ENCODE data around the gene TRUB1.

Gene TRUB1

DNA sequence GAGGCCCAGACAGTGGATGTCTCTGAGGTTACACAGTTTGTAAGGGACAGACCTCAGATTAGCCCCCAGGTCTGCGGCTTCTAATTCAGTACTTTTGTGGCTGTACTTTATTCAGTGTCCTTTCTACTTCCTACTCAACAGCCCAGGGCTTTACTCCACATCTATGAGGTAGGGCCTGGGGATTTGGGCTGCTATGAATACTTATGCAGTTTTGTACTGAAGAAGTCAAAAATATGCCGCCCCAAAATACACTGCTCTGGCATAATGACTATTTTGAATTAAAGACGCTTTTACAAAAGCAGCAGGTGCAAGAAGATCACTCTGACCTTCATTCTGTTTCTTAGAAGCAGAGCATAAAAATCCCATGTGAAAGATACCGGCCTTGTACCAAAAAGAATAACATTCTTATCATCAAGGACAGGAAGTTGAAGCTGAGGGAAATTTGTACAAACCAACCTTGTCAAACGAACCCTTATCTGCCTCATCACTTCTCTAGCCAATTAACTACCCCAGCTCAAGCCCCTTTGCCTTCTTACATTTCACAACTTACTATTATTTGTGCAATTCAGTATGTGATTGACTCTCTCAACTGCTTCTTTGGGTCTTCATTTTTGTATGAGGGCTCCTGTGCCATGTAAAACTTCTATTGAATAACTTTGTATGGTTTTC is 26.1 kb upstream of the TRUB1 start:
- no peak overlapping the region for H3K9ac ChIP-seq (ENCODE audit: low read length)
- no peaks in the 10 kb centered on the region for H3K36me3 ChIP-seq (ENCODE audit: control insufficient read depth, insufficient read depth, low read length)
- H3K27ac ChIP-seq (ENCODE audit: low read depth, low read length), result no peak overlapping the region
- H3K4me1 ChIP-seq (ENCODE audit: control insufficient read depth, insufficient read depth, low read length), result no peaks in the 10 kb centered on the region
- no peak overlapping the region for H3K4me3 ChIP-seq (ENCODE audit: low read length)
- H3K27me3 ChIP-seq (ENCODE audit: control insufficient read depth, insufficient read depth, low read length), result no peaks in the 10 kb centered on the region

DNA sequence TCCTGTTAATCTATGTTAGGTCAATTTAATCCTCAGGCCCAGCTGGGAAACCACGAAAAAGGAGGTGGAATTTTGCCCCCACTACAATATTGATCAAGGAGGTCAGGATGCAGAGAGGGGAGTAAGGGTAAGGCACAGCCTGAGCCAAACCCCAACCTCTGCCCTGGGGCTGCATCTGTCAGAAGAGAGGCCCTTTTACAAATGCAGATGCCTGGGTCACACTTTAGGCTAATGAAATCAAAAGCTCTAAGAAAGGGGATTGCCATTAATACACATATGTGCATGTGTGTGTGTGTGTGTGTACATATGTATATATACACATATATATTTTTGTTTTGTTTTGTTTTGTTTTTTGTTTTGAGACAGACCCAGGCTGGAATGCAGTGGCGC is 25.5 kb upstream of the TRUB1 start:
- H3K27me3 ChIP-seq (ENCODE audit: control insufficient read depth, insufficient read depth, low read length), result no peaks in the 10 kb centered on the region
- H3K36me3 ChIP-seq (ENCODE audit: control insufficient read depth, insufficient read depth, low read length), result no peaks in the 10 kb centered on the region
- H3K27ac ChIP-seq (ENCODE audit: low read depth, low read length), result no peak overlapping the region
- no peak overlapping the region for H3K4me3 ChIP-seq (ENCODE audit: low read length)
- no peak overlapping the region for H3K9ac ChIP-seq (ENCODE audit: low read length)
- no peaks in the 10 kb centered on the region for H3K4me1 ChIP-seq (ENCODE audit: control insufficient read depth, insufficient read depth, low read length)

DNA sequence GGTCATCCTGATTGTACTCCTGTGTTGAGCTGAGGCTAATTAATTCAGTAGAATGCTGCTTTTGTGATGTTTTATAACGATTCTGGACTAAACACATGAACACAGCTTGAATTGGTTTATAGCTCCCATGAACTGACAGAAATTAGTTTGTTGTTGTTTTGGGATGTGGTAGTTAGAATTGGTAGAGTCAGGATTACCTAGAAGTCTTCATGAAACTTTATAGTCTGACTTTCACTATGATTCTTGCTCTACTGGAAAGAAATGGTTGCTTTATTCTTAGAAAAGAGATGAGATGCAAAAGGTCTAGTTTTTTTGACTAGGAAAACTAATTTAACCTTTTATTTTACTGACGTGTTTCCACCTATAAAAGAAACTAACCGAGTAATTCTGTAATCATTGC is 23.4 kb upstream of the TRUB1 start:
- Histone ChIP-seq H3K4me1 (ENCODE audit: control insufficient read depth, insufficient read depth, low read length) (no peaks in the 10 kb centered on the region), H3K27me3 (ENCODE audit: control insufficient read depth, insufficient read depth, low read length) (no peaks in the 10 kb centered on the region), H3K36me3 (ENCODE audit: control insufficient read depth, insufficient read depth, low read length) (no peaks in the 10 kb centered on the region), H3K27ac (ENCODE audit: low read depth, low read length) (no peak overlapping the region), H3K9ac (ENCODE audit: low read length) (no peak overlapping the region), H3K4me3 (ENCODE audit: low read length) (no peak overlapping the region)

DNA sequence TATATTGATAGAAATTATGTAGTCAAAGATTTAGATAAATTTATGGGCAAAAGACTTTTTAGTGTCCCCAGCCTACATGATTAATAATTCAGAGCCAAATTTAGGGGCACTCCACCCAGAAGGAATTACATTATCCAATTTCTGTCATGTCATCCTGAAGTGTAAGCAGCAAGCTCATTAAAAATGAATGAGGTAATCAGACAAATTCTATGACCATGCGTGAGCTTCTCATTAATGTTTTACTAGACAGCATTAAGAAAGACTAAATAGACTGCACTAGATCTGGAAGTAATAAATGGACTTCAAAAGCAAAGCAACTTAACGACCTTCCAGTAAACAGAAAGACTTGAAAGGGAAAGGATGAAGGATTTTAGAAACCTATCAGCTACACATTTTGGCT is 22.7 kb upstream of the TRUB1 start:
- no peak overlapping the region for H3K27ac ChIP-seq (ENCODE audit: low read depth, low read length)
- no peak overlapping the region for H3K4me3 ChIP-seq (ENCODE audit: low read length)
- H3K36me3 ChIP-seq (ENCODE audit: control insufficient read depth, insufficient read depth, low read length), result no peaks in the 10 kb centered on the region
- no peaks in the 10 kb centered on the region for H3K27me3 ChIP-seq (ENCODE audit: control insufficient read depth, insufficient read depth, low read length)
- H3K9ac ChIP-seq (ENCODE audit: low read length), result no peak overlapping the region
- H3K4me1 ChIP-seq (ENCODE audit: control insufficient read depth, insufficient read depth, low read length), result no peaks in the 10 kb centered on the region

DNA sequence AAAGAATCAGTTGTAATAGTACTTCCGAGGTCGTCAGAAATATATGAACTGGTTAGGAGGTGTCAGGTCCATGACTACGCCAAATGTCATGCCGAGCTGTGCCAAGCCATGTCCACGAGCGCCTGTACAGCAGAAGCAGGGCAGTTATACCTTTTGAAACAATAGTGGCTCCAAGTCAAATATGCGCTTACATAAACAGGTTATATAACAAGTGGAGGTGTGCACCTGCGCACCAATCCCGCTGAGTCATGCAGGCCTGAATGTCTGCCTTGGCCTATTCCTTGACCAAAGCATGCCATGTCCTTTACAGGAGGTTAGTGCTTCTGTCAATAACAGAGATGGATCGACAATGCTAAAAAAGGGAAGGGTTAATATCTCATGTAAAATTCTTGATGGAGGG is 21.3 kb upstream of the TRUB1 start:
- H3K4me3 ChIP-seq (ENCODE audit: low read length), result no peak overlapping the region
- no peak overlapping the region for H3K9ac ChIP-seq (ENCODE audit: low read length)
- no peaks in the 10 kb centered on the region for H3K27me3 ChIP-seq (ENCODE audit: control insufficient read depth, insufficient read depth, low read length)
- no peaks in the 10 kb centered on the region for H3K4me1 ChIP-seq (ENCODE audit: control insufficient read depth, insufficient read depth, low read length)
- no peak overlapping the region for H3K27ac ChIP-seq (ENCODE audit: low read depth, low read length)
- no peaks in the 10 kb centered on the region for H3K36me3 ChIP-seq (ENCODE audit: control insufficient read depth, insufficient read depth, low read length)

DNA sequence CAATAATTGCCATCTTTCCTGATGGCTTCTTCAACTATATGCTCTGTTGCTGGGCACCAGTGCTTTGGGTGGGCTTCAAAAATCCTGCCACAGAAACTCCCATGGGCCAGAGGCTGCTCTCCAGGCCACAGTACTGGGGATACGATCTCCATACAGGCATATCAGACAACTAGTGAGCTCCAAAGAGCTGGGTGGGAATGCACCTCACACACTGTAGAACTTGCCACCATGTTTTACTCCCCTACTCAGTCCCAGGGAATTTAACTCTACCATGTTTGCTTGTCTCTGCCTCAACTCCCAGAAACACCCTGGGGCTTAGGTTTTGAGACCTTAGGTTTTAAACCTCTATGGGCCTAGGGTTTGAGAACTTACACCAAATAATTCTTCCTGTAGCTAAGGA is 20.5 kb upstream of the TRUB1 start:
- no peak overlapping the region for H3K4me3 ChIP-seq (ENCODE audit: low read length)
- H3K27ac ChIP-seq (ENCODE audit: low read depth, low read length), result no peak overlapping the region
- no peaks in the 10 kb centered on the region for H3K27me3 ChIP-seq (ENCODE audit: control insufficient read depth, insufficient read depth, low read length)
- H3K36me3 ChIP-seq (ENCODE audit: control insufficient read depth, insufficient read depth, low read length), result no peaks in the 10 kb centered on the region
- H3K9ac ChIP-seq (ENCODE audit: low read length), result no peak overlapping the region
- H3K4me1 ChIP-seq (ENCODE audit: control insufficient read depth, insufficient read depth, low read length), result no peaks in the 10 kb centered on the region

DNA sequence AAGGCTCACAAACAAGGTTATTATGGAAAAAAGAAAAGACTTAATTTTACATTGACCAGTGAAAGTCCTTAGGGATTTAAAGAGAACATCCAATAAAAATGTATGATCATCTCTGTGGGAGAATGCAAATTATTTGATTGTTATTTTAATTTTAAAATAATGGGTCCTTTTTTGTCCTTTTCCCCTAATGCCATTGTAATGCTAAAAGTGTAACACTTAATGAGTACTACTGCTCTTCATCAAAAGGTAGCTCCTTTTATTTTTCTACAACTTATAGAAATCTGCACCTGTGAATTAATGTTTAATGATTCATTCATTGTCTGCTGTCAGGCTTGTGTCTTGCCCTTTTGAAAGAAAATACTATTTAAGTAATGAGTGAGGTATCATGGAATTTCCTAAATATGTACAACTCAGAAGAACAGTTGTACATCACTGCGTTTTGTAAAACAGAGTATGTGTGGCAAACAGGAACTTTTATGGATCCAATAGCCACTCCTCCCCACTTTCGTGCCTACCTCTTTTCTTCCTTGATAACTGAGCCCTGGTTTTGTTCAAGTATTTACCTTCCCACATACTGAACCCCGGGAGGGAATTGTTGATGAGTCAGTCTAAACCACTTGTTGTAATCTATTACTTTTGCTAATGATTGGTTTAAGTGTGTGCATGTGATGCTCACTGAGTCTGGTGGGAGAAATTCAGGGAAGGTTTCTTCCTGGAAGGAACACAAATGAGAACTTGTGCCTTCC is 19.9 kb upstream of the TRUB1 start:
- no peaks in the 10 kb centered on the region for H3K36me3 ChIP-seq (ENCODE audit: control insufficient read depth, insufficient read depth, low read length)
- no peaks in the 10 kb centered on the region for H3K4me1 ChIP-seq (ENCODE audit: control insufficient read depth, insufficient read depth, low read length)
- no peak overlapping the region for H3K4me3 ChIP-seq (ENCODE audit: low read length)
- no peak overlapping the region for H3K27ac ChIP-seq (ENCODE audit: low read depth, low read length)
- H3K9ac ChIP-seq (ENCODE audit: low read length), result no peak overlapping the region
- H3K27me3 ChIP-seq (ENCODE audit: control insufficient read depth, insufficient read depth, low read length), result no peaks in the 10 kb centered on the region

DNA sequence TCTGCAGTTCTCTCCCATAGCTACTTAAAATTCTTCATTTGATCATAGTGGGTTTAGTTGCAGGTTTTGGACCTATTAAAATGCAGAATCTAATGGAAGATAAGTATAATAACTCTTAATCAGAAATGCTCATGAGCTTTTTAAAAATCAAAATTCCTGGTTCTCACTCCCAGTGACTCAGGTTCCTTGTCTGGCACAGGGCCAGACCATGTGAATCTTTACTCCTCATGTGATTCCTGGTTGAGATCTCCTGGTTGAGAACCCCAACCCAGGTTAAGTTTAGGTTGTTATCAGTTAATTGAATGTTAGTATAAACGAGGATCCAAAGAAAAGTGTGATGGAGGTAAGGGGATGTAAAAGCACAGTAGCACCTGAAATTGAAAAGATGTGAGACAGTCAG is 17.5 kb upstream of the TRUB1 start:
- Histone ChIP-seq H3K36me3 (ENCODE audit: control insufficient read depth, insufficient read depth, low read length) (no peaks in the 10 kb centered on the region), H3K27me3 (ENCODE audit: control insufficient read depth, insufficient read depth, low read length) (no peaks in the 10 kb centered on the region), H3K9ac (ENCODE audit: low read length) (no peak overlapping the region), H3K4me3 (ENCODE audit: low read length) (no peak overlapping the region), H3K27ac (ENCODE audit: low read depth, low read length) (no peak overlapping the region), H3K4me1 (ENCODE audit: control insufficient read depth, insufficient read depth, low read length) (no peaks in the 10 kb centered on the region)

DNA sequence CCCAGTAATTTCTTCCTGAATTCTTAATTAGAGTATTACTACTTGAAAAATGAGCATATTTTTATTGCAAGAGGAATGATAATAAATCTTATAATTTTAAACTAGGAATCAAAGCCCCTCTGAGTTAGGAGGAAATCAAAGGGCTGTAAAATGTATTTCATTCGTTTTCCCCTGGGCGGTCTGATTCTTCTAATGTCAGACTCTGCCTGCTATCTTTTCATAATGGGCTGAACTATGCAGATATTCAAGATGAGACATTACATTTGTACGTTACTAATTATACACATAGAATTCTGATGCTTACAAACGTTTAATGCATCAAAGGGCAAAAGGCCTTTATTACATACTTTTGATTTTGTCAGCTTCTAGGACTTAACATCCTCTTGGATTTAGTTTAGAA is 16.0 kb upstream of the TRUB1 start:
- Histone ChIP-seq H3K27me3 (ENCODE audit: control insufficient read depth, insufficient read depth, low read length) (no peaks in the 10 kb centered on the region), H3K4me1 (ENCODE audit: control insufficient read depth, insufficient read depth, low read length) (no peaks in the 10 kb centered on the region), H3K27ac (ENCODE audit: low read depth, low read length) (no peak overlapping the region), H3K9ac (ENCODE audit: low read length) (no peak overlapping the region), H3K4me3 (ENCODE audit: low read length) (no peak overlapping the region), H3K36me3 (ENCODE audit: control insufficient read depth, insufficient read depth, low read length) (no peaks in the 10 kb centered on the region)

DNA sequence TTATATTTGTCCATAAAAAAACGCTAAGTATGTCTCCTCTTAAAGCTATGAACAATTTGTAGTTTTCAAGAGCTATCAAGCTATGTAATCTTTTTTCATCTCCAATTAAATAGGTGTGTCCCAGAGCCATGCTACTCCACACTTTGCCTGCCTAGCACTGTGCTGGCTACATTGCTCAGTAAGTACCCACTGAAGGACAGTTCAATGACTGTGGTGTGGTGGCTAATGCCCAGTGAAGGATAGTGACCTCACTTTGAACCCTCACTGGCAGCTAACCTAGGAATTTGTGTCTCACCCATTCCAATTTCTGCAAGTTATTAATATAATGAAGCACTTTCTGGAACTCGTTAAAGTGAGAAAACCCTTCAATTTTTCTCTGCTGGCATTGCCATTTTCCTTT is 14.4 kb upstream of the TRUB1 start:
- no peak overlapping the region for H3K9ac ChIP-seq (ENCODE audit: low read length)
- H3K27ac ChIP-seq (ENCODE audit: low read depth, low read length), result no peak overlapping the region
- H3K27me3 ChIP-seq (ENCODE audit: control insufficient read depth, insufficient read depth, low read length), result no peaks in the 10 kb centered on the region
- no peaks in the 10 kb centered on the region for H3K36me3 ChIP-seq (ENCODE audit: control insufficient read depth, insufficient read depth, low read length)
- no peak overlapping the region for H3K4me3 ChIP-seq (ENCODE audit: low read length)
- no peaks in the 10 kb centered on the region for H3K4me1 ChIP-seq (ENCODE audit: control insufficient read depth, insufficient read depth, low read length)

DNA sequence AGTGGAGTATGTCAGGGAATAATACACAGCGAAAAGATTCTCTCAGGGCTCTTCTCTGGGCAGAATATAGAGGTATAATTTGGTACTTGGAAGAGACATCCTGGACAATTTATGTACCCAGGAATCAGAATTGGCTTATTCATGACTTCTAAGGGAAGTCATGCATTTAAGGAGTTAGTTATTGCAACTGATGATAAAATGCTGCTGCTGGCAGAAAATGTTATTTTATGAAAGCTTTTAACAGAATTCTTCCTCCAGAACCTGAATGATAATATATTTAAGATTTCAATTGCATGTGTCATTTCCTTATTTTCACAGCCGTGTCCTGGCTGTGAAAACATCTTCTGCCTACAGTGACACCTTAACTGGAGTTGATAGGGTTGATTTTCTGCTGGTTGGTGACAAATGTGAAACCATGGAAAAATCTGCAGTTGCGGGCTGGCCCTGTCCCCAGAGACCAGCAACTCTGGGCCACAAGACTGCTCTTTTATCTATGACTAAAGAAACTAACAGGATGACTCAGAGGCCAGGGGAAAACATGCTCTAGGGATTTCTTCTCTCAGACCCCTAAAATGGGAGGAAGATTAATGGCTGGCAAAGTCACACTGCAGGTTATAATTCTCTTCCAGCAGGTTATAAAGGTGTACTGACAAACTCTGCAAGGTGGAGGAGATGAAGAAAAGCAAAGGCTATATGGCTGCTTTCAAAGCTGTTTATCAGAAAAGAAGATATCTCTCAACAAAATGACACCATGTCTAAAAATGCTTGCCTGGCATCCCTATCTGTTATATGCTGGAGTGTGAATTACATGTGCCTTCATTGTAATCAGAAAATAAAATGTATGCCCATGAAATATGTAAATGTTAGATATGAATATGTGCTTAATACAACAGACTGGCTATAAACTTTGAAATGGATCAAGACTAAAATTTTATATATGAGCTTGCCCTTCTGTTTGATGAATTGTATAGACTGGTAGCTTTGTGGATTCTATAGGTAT is 12.1 kb upstream of the TRUB1 start:
- Histone ChIP-seq H3K27me3 (ENCODE audit: control insufficient read depth, insufficient read depth, low read length) (no peaks in the 10 kb centered on the region), H3K27ac (ENCODE audit: low read depth, low read length) (no peak overlapping the region), H3K4me1 (ENCODE audit: control insufficient read depth, insufficient read depth, low read length) (no peaks in the 10 kb centered on the region), H3K36me3 (ENCODE audit: control insufficient read depth, insufficient read depth, low read length) (no peaks in the 10 kb centered on the region), H3K4me3 (ENCODE audit: low read length) (no peak overlapping the region), H3K9ac (ENCODE audit: low read length) (no peak overlapping the region)

DNA sequence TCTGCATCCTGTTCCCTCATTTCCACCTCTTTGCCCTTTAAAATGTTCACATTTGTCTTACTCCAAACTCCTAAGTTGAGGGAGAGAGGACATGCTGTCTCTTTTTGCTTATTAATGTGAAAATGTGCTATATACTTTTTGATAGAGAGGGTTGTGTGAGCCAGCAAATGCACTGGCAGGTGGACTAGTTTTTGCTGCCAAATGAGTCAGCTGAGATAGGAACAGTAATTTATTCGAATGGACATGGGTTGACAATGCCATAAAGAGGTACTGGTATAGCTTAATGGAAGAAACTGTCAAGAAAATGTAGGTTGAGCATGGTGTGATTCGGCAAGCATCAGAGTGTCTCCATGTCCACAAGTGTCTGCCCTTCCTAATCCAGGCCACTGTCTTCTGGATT is 9.2 kb upstream of the TRUB1 start:
- Histone ChIP-seq H3K4me1 (ENCODE audit: control insufficient read depth, insufficient read depth, low read length) (no peaks in the 10 kb centered on the region), H3K9ac (ENCODE audit: low read length) (no peak overlapping the region), H3K27ac (ENCODE audit: low read depth, low read length) (no peak overlapping the region), H3K4me3 (ENCODE audit: low read length) (no peak overlapping the region), H3K36me3 (ENCODE audit: control insufficient read depth, insufficient read depth, low read length) (no peaks in the 10 kb centered on the region), H3K27me3 (ENCODE audit: control insufficient read depth, insufficient read depth, low read length) (no peaks in the 10 kb centered on the region)

Measured in rectal smooth muscle tissue (tissue), 1 donor.